GM21381 (cell line): ENCODE data around the gene ZNF746.
A peak's percentile ranks its signal among the peaks of the same experiment; 100 is the strongest.
"Not testable (repeated sequence)": the region's sequence is repeated elsewhere in the genome, so short reads cannot be mapped to it uniquely, and the experiment has no call there.

Experiments
- ATAC-seq: cut with Tn5 transposase; IDR thresholded peaks from one replicate; pipeline ENCODE4 v1.9.1; 2021; ENCODE audit warnings: mild to moderate bottlenecking, moderate library complexity; ENCODE audit not compliant: unreplicated experiment

ZNF746 gene

DNA sequence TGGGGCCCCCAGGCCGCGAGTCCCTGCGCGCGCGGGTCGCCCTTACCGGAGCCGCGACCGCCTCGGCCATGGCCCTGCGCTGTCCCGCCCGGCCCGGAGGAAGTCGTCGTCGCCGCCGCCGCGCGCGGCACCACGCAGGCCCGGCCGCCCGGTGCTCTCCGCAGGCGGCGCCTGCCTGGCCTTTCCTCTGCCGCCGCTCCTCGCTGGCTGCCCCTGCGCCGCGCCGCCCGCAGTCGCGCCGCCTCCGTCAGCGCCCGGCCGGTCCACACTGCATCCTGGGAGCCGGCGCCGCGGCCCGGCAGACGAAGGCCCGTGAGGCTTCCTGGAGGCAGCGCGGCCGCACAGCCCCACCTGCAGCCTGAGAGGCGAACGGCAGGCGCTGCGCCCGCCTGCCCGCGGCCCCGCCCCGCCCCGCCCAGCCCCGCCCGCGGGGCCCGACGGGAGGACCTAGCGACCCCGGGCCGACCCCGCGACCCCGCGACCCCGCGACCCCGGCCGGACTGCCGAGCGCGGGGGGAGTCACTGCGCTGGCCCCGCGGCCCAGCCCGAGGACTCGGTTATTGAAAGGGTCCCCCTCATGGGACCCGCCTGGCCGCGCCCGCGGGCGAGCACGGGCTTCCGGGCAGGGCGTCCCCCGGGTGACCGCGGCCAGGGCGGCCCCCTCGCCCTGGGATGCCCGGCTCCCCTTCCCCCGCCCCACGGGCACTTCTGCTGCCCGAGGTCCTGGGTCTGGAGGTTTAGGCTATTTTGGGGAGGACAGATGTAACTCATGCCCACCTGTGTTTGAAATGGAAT, at the start of gene ZNF746:
ZNF746 (minus strand) TSS at position 343 of the 795 bp plus-strand sequence; CDS start at position 70, 273 bp downstream.
- ATAC-seq, result peak; percentile 96

DNA sequence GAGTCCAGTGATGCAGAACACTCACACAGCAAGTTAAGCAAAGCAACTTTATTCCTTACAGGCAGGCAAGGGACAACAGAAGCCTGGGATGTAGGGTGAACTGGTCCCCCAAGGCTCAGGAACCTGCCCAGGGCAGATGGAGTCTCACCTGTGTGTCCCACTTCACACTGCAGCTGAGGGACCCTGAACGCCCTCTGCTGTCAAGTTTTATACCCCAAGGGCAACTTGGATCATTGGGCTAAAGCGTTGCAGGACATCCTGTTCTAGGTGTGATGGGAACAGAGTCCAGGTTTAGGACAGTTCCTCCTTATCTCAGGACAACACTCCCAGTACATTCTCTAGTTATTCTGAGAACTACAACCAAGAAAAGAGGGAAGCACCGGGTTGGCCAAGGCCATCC, 49.5 kb upstream of the ZNF746 start:
- no peak for ATAC-seq

DNA sequence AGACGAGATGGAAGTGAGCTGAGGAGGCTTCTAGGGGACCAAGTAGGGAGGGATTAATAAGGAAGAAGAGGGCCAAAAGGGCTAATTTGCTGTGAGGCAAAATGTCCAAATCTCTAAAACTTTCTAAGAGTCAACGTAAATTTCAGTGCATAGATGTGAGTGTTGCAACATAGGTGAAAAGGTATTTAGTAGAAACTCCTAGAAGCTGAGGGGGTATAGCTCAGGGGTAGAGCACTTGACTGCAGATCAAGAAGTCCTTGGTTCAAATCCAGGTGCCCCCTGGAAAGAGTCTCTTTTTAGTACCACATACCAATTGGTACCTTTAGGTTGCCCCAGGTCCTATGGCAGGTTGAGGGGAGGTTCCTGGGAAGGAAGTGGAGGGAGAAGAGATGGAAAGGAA, 48.7 kb upstream of the ZNF746 start:
- no peak for ATAC-seq

DNA sequence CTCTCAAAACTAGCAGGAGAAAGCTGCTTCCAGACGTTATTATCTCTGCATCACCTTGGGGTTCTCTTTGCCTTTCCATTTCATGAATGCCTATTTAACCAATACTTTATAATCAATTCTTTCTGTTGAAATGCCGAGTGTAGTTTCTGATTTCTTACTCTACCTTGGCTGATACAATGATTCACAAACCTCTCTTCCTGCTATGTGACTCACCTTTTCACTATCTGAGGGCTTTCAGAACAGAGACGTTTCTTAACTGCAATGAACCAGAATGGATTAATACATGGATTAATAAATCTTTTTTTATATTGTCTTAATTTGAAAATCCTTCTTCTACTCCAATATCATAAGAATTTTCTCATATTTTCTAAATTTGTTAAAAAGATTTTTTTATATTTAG, 46.4 kb upstream of the ZNF746 start:
- ATAC-seq, result no peak

DNA sequence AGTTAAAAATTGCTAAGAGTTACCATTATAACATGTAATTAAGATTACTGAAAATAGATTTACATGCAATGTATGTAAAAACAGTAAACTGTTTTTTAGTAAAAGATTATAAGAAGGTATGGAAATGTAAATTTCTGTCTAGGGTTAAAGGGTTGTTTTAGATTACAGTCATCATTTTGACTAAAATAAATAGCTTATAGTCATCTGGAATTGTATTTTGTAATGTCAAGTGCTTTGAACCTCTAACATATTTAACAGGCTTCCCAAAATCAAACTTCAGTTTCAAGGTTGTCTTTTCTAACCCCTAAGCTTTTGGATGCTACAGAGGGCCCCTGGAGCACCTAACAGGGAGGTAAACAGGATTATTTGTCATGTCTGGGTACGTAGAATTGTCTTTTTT, 35.0 kb upstream of the ZNF746 start:
- no peak for ATAC-seq

DNA sequence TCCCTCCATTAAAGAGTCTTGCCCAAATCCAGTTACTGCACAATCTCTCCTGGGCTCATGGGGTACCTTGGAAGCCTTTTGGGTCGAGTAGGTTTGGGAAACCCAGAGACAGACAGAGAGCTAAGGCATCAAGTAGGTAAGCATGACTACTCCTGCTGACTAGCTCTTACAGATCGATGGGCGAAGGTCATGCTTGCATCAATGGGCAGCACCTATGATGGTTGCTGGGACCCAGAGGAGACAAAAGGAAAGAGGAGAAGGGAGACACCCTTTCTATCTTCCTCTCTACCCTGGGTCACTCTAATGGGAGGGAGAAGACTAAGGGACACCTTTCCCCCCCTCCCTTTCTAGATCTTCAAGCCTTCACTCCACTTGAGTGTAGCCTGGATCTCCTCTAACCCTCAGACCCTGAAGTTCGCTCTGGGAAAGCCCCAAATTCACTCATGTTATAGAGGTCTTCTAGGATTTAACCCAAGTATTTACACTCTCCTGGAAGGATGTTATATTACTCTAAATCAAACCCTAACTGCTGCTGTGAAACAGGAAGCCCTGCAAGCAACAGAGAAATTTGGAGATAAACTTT, 31.6 kb upstream of the ZNF746 start:
- no peak for ATAC-seq

DNA sequence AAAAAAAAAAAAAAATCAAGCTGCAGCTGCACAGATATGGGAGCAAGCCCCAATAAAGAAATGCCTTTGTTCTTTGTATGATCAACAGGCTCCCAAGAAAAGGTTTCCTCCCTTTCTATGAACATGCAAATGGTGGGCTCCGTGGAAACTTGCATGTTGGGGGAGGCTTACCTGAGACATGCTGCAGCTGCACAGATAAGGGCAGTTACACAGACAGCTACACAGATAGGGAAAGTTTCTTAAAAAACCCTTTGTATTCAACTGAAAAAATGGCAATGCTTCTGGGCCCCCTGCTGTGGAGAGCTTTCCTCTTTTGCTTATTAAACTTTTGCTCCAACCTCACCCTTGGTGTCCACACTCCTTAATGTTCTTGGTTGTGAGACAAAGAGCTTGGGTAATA, 29.8 kb upstream of the ZNF746 start:
- ATAC-seq, result no peak

DNA sequence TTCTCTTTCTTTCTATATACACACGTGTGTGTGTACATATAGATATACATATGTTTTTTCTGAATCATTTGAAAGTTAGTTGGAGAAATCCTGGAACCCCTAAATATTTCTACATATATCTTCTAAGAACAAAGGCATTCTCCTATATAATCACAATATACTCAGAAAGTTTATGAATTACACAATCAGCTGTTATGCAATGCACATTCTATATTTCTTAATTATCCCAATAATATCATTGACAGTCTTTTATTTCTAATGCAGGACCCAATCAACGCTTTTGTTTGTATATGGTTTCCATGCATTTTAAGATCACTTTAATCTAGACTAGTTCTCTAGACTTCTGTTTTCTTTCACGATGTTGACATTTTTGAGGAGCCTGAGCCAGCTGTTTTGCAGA, 27.7 kb upstream of the ZNF746 start:
- ATAC-seq, result no peak

DNA sequence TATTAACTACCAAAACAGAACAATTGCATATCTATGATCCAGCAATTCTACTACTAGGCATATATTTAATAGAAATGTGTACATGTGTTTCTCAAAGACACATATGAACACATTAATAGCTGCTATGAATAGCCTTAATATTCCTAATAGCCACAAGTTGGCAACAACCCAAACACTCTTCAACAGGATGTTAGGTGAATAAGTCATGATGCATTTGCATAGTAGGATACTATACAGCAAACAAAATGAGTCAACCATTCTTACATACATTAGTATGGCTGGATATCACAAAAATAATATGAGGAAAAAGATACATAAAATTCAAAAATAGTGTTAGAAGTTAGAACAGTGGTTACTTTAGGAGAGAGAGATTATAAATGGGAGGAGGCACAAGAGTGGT, 26.8 kb upstream of the ZNF746 start:
- ATAC-seq, result no peak

DNA sequence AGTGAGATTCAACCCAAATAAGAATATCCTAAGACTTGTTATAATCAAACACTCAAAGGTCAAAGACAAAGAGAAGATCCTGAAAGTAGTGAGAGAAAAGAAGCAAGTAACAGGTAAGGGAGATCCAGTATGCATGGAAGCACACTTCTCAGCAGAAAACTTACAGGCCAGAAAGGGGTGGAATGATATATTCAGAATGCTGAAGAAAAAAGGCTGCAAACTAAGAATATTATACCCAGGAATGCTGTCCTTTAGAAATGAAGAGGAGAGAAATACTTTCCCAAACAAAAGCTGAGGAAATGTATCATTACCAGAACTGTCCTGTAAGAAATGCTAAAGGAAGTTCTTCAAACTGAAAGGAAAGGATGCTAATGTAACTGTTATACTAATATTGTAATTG, 12.6 kb upstream of the ZNF746 start:
- ATAC-seq, result no peak

DNA sequence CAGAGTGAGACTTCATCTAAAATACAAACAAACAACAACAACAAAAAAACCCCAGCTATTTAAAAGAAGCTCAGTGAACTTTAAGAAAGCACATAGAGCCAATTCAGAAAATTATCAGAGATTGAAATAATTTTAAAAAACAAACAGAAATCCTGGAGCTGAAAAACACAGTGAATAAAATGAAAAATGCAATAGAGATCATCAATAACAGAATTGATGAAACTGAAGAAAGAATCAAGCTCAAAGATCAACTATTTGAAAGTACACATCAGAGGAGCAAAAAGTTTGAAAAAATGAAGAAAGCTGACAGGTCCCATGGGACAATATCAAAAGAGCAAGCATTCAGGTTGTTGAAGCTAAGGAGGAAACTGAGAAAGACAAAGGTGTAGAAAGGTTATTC, 12.2 kb upstream of the ZNF746 start:
- no peak for ATAC-seq

DNA sequence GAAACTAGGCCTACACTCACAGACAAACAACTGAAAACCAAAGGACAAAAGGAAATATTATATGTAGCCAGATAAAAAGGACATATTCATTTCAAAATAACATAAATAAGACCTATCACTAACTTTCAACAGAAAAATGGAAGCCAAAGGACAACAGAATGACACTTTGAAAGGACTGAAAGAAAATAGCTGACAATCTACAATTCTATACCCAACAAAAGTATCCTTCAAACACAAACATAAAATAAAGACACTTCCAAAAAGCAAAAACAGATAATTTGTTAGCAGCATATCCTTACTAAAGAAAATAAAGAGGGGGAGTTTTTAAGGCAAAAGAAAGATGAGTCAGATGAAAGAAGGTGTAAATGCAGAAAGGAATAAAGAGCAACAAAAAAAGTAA, 7.9 kb upstream of the ZNF746 start:
- ATAC-seq, result no peak

DNA sequence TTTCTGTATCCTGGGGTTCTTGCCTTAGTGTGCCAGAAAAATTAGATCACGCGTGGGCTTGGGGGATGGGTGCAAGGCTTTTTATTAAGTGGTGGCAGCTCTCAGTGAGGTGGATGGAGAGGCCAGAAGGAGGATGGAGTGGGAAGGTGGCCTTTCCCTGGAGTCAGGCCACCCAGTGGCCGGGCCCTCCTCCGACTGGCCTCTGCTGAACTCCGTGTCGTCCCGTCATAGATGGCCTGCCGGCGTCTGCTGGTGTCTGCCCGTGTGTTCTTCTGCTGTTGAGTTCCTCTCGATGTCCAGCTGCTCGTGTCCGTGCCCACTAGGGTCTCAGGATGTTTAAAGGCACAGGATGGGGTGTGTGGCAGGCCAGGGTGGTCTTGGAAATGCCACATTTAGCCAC, 4.0 kb upstream of the ZNF746 start:
- ATAC-seq, result no peak

DNA sequence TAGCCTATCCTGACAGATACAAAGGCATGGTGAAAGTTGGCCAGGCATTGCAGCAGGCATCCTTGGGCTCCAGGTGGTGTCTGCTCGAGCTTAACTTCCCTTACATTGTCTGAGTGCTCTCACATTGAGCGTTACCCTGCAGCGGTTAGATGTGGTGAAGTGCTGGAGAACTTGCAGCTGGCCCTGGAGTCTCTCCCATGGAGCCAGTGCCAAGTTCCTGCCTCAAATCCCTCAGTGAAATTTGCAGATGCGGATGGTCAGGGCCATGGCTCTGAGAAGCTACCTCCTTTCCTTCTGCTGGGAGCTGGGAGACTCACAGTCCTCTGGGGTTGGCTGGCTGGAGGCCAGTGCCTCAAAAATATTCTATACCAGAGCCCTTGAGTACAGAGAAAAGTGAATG, 3.3 kb upstream of the ZNF746 start:
- ATAC-seq, result no peak

DNA sequence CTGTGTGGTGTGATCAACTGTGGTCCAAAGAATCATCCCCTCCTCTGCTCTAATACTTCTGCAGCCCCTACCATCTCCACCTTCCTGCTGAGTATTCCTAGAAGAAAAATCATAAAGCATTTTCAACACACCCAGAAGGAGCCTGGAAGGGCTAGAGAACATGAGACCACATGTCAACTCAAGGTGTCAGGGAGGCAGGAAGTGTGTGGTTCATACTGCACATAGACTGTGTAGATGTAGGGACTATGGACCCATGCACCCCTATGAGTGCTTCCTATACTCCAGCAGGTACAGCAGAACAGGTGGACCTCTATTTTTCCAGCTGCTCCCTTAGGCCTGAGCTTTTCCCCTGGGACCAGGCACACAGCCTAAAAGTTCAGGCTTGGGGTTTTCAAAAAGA, 2.6 kb upstream of the ZNF746 start:
- no peak for ATAC-seq

DNA sequence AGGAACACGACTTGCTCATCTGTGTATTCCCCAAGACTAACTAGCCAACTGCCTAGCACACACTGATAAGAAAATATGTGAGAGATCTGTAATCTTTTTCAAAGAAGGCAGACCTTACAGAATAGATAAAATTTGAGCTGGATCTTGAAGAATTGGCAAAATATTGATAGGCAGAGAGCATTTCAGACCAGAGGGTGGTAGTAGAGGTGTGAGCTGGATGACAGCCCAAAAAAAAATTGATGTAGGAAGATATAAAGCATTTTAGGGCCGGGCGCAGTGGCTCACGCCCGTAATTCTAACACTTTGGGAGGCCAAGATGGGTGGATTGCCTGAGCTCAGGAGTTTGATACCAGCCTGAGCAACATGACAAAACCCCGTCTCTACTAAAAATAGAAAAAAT, 1.2 kb upstream of the ZNF746 start:
- ATAC-seq, result no peak

DNA sequence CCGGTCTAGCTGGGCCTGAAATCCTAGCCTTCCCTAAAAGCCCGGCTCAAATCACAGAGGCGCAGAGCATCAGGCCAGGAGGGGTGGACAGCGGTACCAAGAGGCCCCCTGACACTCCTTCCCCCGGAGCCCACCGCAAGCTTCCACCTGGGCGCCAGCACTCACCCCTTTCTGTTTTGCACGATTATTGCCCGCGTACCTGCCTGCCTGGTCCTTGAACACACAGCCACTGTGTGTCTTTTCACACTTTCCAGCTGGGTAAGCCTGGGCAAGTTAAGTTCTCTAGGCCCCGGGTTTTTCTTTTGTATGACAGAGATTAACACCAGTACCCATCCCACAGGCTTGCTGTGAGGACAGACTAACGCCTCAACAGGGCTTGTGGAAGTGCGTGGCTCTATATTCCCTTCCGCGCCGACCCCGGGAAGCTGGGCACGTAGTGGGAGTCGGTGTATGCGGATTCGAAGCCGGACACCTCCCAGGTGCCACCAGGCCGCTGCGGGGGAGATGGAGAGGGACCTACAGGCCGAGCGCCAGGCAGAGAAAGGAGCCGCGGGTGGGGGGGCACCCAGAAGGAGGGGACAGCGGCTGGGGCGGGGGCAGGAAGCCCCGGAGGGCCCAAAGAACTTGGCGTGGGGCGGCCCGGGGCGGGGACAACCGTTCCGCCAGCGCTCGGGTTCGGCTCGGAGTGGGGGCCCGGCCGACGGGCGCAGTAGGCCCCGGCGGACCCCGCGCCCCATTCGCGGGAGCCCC, 792 bp downstream of the ZNF746 start:
- ATAC-seq, result peak; percentile 32

DNA sequence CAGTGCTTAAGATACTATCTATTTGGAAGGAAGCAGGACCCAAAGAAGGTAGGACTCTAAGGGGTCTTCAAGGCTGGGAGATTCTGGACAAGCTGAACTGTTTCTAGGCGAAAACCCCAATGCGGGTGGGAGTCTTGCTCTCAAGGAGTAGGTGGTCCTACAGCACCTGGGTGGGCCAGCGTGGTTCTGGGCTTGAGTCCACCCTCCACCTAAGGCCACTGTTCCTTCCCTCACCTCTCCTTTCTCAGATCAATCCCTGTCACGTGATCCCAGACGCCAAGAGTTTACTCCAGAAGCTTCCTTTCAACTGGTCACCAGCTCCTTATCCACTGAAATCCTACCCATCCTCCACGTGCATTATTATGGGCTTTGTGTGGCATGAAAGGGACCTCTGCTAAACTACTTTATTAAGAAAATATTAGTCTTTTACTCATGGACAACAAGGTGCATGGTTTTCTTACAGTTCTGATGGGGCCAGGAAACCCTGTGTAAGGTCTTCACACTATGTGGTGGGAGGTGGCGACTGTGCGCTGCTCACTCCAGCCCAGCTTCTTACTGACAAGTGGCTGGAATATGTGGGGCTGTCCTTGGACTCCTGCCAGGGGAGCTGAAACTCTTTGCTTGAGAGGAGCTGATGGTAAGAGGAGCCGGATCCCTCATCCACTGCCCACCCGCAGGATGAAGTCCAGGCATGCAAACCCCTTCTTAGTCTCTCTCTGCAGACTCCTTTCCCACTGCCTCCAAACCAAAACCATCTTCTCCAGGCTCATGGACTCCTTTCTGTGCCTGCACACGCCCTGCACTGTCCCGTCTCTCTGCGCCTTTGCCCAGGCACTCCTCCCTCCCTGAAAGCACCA, 1.6 kb downstream of the ZNF746 start:
- ATAC-seq, result no peak

DNA sequence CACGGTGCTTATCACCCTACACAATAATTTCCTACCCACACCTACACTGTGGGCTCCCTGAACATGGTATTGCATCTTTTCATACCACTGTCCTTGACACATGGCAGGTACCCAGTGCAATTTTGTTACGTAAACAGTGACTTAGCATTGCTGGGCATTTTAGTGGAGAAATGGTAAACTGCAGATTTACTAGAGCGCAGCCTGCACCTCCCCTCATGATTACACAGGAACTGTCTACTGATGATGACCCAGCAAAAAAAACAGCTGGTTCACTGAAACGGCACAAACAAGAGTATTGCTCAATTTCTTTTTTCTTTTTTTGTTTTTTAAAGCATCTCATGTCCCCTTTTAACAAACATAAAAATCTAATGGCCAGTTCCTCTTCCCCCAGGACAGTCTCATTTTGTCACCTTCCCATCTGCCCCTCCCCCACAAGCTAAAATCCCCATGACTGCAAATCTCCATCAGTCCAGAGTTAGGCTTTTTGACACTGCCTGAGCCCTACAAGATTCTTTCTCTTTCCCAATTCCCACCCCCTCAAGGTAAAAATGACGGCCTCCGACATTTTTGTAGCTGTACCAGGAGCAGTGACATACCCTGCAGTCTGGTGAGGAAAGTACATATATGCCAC, 2.8 kb downstream of the ZNF746 start:
- no peak for ATAC-seq

DNA sequence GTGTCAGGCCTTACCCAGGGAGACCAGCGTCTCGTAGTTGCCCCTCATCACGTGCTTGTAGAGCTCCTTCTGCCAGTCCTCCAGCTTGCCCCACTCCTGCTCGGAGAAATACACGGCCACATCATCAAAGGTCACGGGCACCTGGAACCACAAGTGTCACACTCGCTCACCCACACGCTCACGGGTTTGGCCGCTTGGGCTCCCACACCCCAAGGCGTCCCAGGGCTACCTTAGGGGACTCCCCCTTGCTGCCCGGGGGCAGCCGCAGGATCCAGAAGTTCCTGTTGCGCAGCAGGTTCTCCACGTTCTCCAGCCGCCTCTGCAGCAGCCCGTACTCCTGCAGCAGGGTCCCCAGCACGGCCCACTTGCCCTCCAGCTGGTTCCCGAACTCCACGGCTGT, 3.6 kb downstream of the ZNF746 start:
- not testable (repeated sequence) for ATAC-seq

DNA sequence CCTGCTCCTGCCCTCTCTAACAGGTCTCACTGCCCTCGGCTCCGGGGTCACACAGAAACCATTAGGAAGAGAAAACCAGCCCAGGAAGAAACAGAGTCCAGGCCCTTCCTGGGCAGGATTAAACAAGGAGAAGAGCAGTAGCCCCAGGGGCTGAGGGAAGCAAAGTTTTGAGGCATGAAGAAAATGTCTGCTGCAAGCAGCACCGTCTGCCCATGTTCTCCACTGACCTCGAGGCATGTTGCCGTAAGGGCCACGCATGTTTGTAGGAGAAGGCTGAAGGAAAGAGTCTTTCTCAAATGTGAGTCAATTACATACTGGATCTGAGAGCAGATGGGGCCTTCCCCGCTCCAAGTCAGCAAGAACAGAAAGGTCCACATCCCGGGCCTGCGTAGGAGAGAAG, 4.2 kb downstream of the ZNF746 start:
- no peak for ATAC-seq
